NOMO-1 treated with dmso at 0.1 percent for 144 hours (cell line): ENCODE results near the gene PI4K2B.
"Not testable (repeated sequence)": the region's sequence is repeated elsewhere in the genome, so short reads cannot be mapped to it uniquely, and the experiment has no call there.

ENCODE experiments used
- DNase-seq: peaks from one replicate; lab custom pipeline; 2025; ENCODE audit not compliant: unreplicated experiment; lab: John Stamatoyannopoulos, UW

The PI4K2B gene

DNA sequence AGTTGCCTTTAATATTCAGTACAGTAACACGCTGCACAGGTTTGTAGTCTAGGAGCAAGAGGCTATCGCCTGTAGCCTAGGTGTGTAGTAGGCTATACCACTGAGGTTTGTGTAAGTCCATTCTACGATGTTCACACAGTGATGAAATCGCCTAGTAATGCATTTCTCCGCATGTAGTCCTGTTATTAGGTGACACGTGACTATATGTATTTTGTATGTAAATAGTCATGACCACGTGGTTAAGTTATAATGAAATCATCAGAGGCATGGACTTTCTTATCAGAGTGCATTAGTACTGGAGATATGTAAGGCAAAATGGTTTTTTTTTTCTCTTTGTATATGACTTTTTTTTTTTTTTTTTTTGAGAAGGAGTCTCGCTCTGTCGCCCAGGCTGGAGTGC is 68.8 kb downstream of the PI4K2B start:
- no peak for DNase-seq

DNA sequence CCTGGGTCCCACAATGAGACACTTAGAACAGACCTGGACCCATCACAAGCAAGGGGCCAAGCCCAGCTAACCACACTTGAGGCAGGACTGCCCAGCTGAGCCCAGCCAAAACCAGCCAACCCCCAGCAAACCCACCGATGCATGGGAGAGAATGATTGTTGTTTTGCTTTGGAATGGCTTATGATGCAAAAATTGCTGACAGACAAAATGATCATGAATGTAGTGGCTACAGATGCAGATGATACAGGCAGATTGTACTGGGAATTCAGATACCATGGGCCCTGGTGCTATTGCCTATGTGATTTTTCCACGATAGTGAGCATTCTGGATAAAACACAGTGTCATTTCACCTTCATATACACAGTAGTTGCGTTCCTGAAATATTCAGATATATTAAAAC is 69.7 kb downstream of the PI4K2B start:
- no peak for DNase-seq

GRCh38 chr4:25306518-25307057 is 72.8 kb downstream of the PI4K2B start:
- no peak for DNase-seq

DNA sequence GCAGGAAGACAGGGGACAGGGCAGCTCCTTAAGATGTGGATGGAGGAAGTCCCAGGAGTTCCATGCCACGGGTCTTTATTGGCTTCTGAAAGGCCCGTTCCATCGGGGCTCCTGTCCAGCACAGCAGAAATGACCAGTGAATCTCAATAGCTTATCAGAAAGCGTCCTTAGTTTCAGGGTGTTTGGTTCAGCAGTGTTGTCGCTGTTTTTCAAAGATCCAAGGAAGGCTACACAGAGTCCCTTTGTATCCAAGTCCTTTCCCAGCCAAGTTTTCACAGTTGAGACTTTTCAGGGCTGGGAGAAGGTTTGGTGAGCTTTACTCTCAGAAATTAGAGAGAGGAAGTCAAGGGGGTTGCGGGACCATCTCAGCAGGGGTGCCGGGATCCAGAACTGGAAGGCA is 73.8 kb downstream of the PI4K2B start:
- no peak for DNase-seq

- peak; percentile 53 for DNase-seq
These were observed 74.5 kb downstream of the PI4K2B start for GRCh38 chr4:25308306-25308705.

GRCh38 chr4:25308761-25309160 is 74.9 kb downstream of the PI4K2B start:
- DNase-seq, result no peak

GRCh38 chr4:25310066-25310802 is 76.4 kb downstream of the PI4K2B start:
- peak; percentile 10 for DNase-seq

GRCh38 chr4:25310803-25311166 is 77.0 kb downstream of the PI4K2B start:
- no peak for DNase-seq

DNA sequence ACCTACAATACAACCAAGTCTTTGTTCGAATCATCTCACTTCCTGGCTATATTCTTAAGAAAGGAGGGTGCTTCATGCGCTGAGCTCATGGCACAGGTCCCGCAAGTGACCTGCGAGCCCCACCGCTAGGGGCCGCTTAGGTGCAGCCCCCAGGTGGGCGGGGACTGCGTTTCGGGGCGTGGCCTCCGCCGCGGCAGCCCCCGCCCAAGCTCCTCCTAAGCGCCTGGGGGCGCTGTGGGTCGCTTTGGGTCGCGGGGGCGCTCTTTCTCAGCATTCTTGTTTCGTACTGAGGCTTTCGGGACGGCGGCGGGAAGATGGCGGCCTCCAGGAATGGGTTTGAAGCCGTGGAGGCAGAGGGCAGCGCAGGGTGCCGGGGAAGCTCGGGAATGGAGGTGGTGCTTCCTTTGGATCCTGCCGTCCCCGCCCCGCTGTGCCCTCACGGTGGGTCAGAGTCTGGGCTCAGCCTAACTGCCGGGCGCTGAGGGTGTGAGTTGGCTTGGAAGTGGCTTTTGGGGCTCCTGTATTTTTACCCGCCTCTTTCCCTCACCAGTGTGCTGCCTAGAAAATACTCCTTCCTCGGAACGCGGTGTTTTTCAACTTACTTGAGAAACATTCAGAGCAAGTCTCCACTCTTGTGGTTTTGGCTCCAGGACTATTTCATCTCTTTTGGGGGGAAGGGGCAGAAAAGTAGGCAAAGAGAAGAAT is 78.8 kb downstream of the PI4K2B start, which contains the start of gene ZCCHC4:
ZCCHC4 (plus strand) TSS at position 279 of the 705 bp plus-strand sequence; CDS start at position 315, 36 bp downstream.
- peak; percentile 85 for DNase-seq

DNA sequence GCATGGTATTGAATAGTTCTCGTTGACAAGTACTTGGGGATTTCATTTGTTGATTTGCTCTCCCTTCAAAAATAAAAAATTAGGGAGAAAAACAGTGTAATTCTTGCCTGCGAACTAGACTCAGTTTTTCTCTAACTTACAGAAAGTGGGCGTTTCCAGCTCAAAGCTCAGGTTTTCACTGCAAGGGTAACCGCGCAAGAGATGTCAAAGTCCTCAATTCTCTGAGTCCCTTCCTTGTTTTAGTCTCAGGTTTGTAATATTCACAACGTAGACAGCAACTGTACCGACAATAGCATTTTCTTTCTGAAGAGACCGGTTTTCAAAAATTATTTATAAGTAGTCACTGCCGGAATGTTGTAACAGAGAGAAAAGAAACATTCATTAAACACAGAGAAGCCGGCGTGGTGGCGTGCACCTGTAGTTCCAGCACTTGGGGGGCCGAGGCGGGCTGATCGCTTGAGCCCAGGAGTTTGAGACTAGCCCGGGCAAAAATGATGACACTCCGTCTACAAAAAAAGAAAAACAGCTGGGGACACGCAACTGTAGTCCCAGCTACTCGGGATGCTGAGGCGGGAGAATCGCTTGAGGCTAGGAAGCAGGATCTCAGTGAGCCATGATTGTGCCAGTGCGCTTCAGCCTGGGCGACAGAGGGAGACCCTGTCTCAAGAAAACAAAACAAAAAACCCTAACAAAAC is 79.5 kb downstream of the PI4K2B start:
- no peak for DNase-seq

DNA sequence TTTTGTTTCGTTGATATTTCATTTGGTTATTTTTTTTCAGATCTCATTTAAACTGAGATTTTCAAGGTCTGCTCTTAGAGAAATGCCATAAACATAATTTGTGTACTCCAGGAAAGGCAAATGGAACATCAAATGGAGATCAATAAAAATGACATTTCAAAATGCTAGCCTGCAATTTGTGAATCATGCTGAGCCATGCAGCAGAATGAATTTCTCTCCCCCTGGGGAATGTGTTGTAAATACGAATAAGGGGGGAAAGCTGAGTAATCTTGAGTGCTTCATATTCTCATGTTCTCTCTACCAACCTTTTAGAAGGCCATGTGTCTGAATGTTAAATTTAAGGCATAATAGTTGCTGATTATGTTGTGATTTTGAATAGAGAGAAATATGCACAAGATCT is 86.5 kb downstream of the PI4K2B start:
- DNase-seq, result no peak

DNA sequence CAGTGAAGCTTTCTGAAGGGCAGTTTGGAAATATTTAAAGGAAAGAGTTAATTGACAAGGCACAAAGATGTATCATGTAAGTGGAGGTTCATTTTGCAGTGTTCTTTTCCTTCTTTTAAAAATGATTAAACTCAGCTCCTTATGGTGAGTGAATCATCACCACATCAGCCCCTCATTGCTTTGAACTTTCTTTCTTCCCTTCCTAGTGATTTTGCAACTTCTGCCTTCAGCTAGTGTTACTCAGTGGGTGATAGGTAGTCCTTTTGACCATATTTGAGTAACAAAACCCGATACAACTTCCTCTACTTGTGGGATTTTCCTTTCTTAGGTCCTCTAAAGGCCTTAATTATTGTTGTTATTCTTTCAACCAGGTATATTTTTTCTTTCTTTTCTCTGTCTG is 86.9 kb downstream of the PI4K2B start:
- peak; percentile 78 for DNase-seq

DNA sequence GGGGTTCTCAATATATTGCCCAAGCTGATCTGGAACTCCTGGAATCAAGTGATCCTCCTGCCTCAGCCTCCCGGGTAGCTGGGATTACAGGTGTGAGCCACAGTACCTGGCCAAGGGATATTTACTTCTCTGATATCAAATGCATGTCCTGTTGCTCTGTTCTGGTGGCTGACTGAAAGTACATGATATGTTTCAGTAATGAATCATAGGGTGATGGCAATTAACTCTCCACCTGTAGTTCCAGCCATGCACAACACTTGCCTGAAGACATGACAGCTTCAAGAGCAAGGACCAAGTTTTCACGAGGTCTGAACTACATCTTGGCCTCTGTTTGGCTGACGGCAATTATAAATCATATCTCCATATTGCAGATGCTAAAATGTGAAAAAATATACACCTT is 87.9 kb downstream of the PI4K2B start:
- no peak for DNase-seq

DNA sequence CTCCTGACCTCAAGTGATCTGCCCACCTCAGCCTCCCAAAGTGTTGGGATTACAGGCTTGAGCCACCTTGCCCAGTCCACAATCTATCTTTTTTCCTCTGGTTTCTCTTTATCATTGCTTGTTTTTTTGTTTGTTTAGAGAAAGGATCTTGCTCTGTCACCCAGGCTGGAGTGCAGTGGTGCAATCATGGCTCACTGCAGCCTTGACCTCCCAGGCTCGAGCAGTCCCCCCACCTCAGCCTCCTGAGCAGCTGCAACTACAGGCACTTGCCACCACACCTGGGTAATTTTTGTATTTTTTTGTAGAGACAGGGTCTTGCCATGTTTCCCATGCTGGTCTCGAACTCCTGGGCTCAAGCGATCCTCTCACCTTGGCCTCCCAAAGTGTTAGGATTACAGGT is 94.6 kb downstream of the PI4K2B start:
- DNase-seq, result not testable (repeated sequence)
